Measurements from ENCODE around the gene MR1. TPM values are rescaled to one million over a fixed set of nuclear protein-coding genes. Genes with fewer than 3 reads are reported as not detected.

Gene MR1
- polyA plus RNA-seq, 4 donors: 4.1 to 16.5 (median 4.9) TPM

DNA sequence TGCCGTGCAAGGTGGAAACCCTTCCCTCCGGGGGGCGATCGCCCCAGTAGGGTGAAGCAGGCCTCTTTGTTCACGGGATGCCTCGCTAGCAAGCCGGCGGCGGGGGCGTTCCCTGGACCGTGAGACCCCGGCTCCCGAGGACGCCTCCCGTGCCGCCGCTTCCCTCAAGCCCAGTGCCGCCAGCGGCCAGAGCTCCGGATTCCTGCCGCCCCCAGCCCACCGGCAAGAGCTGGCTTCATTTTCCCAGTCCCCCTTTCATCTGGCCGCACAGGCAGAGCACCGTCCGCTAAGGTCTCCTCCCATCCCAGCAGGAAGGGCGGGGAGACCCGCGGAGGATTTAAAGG lies 71.0 kb downstream of the MR1 start:
- DNase-seq (ENCODE audit: low read depth in 4 of 4, low spot score in 3 of 4): no peak

DNA sequence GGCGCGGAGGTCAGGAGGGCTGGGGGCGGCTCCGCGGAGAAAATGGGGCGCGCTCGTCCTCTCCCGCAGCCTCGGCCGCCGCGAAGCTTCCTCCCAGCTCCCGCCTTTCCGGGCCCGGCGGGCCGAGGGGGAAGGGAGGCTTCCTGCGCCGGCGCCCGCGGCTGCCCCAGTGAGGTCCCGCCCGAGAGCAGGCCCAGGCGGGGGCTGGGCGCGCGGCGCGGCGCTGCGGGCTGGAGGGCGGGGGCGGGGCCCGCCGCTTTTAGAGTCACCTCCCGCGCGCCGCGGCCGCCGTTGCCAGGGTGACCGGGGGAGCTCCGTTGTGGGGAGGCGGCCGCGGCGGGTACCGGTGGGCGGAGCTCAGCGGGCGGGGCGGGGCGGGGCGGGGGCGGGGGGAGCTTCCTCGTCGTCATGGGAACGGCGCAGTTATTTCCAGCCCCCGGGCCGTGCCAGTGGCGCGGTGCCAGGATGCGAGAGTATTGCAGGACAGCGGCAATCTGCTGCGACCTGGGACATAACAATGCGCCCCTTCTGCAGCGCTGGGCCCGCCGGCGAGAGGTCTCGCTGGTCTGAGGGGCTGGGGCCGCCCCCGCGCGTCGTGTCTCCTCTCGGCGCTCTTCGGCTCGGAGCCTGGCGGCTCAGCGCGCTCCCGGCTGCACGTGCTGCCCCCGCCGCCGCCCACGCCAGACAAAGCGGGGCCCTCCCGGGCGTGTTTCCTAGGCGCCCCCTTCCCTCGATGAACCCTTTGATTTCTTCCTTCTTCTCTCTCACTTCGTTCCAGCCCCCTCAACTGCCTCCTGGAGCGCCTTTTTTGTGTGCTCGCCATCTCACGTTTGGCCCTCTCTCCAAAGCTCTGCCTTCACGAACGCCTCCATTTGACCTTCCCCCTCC lies 71.6 kb downstream of the MR1 start:
- peak in 3 of 4 donors; percentile 82 to 86 (median 83) for DNase-seq (ENCODE audit: low read depth in 4 of 4, low spot score in 3 of 4)

DNA sequence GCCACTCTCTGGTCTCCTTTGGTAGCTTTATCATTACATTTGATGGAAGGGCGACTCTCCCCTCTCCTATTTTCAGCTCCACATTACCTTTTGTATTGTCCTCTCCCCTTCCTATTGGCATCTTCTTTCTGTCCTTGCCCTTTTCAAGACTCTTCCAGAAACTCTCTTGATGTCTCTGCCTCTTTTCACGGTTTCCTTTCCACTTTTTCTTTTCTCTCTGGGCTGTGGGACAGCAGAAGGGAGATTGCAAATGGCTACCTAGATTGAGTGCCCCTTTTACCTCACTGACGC lies 72.2 kb downstream of the MR1 start:
- no peak for DNase-seq (ENCODE audit: low read depth in 4 of 4, low spot score in 3 of 4)

DNA sequence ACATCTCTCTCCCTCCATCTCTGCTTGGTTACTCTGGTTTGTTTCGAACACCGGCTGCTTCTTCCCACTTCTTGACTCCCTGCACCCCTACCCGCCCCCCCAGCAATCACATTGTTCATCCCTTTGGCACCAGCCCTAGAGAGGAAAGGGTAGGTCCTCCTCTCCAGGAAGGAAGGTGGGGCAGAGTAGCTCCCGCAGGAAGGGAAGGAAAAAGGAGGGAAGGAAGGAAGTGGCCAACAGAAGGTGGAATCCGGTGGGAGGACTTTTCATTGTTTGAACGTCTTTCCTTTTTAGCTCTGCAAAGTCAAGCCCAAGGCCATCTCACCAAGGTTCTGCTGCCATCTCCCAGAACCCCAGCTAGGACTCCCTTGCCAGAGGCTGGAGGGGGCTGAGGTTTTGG lies 72.7 kb downstream of the MR1 start:
- DNase-seq (ENCODE audit: low read depth in 4 of 4, low spot score in 3 of 4): no peak

DNA sequence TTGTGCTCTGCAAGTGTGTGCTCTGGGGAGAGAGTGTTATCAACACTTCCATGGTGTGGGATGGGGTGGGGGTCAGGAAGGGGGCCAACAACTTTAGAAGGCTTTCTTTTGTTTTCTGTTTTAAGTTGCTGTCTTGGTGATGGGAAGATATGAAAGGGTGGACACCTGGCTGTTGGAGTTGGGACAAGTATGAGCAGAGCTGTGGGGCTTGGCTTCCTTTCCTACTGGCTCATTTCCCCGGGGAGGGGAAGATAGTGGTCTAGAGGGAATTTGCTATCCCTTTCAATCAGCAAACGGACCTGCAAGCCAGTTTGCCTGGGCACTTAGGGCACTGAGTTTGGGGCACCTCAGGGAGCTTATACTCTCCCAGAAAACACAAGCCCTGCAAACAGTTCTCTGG lies 73.9 kb downstream of the MR1 start:
- no peak for DNase-seq (ENCODE audit: low read depth in 4 of 4, low spot score in 3 of 4)

DNA sequence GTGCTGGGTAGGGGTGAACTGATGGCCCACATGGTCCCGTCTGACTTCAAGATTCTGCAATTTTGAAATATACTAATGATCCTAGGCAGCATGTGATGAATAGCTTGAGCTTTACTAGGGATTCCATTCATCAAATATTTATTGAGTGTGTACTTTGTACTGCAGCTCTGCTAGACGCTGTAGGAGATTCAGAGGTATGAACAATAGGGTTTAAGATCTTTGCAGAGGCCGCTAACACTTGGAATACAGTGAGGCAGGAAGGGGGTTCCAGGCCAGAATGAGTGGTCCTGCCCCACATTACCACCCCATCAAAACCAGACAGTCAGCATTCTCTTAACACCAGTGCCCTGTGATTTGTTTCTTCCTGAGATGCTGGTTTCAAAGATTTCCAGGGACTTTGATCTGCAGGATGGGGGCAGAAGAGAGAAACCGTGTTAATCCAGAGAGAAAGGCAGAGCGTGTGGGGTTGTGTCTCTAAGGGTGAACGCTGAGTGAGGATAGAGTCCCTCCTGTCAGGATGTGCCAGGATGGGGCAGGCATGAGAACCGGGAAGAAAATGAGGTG lies 74.6 kb downstream of the MR1 start:
- DNase-seq (ENCODE audit: low read depth in 4 of 4, low spot score in 3 of 4): no peak

DNA sequence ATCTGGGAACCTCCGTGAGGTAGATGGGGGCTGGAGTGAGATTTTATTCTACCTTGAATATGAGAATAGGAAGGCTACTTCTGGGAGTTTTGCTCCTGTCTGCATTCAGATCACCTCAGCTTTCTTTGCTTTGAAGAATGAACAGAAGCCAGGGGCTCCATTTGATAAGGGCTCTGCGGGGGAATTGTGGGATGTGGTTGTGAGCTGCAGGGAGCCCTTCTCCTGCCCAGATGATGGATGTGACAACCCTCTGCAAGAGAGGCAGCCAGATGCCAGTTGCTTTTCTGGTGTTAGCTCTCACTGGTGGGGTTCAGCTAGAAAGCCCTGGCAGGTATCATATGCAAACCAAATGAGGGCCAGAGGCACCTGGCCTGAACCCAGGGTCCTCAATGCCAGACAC lies 76.2 kb downstream of the MR1 start:
- DNase-seq (ENCODE audit: low read depth in 4 of 4, low spot score in 3 of 4): no peak

Other genes with a start within 250 kb of the MR1 start
- gene KIAA1614, start 121.1 kb upstream of the MR1 start, polyA plus RNA-seq (ENCODE audit: insufficient read length in 4 of 4): 1 to 10 TPM; 5.0 to 9.8 (median 7.7) TPM
- 10 to 100 TPM; 26.5 to 33.0 (median 30.2) TPM for gene STX6, start 11.1 kb upstream of the MR1 start, polyA plus RNA-seq (ENCODE audit: insufficient read length in 4 of 4)
- gene IER5, start 54.7 kb downstream of the MR1 start, polyA plus RNA-seq (ENCODE audit: insufficient read length in 4 of 4): 10 to 100 TPM in 1 of 4 donors, 1 to 10 TPM in 3; 5.5 to 11.8 (median 6.7) TPM